ENCODE data around the gene PLA2G2C.
"Not testable (repeated sequence)": the region's sequence is repeated elsewhere in the genome, so short reads cannot be mapped to it uniquely, and the experiment has no call there.

The PLA2G2C gene

GRCh38 chr1:20130518-20130917 is 55.8 kb downstream of the PLA2G2C start:
- DNase-seq (ENCODE audit: low spot score) = not testable (repeated sequence)

- DNase-seq (ENCODE audit: low spot score) = no peak
Observed at GRCh38 chr1:20126806-20127440, 59.4 kb downstream of the PLA2G2C start.

GRCh38 chr1:20126041-20126805 is 60.1 kb downstream of the PLA2G2C start:
- no peak for DNase-seq (ENCODE audit: low spot score)

- DNase-seq (ENCODE audit: low spot score) = no peak
Observed at GRCh38 chr1:20125100-20125499, 61.2 kb downstream of the PLA2G2C start.

- no peak for DNase-seq (ENCODE audit: low spot score)
Observed at GRCh38 chr1:20124456-20125057, 61.8 kb downstream of the PLA2G2C start.

GRCh38 chr1:20123722-20124455 is 62.4 kb downstream of the PLA2G2C start:
- no peak for DNase-seq (ENCODE audit: low spot score)

GRCh38 chr1:20120796-20121195 is 65.5 kb downstream of the PLA2G2C start:
- no peak for DNase-seq (ENCODE audit: low spot score)

- no peak for DNase-seq (ENCODE audit: low spot score)
Observed at GRCh38 chr1:20119347-20119746, 67.0 kb downstream of the PLA2G2C start, which contains the start of gene PLA2G2D. Gene PLA2G2D, minus strand, starts transcription at chr1:20119536. Its CDS starts 38 bp downstream, at chr1:20119498.

GRCh38 chr1:20117236-20117635 is 69.1 kb downstream of the PLA2G2C start:
- no peak for DNase-seq (ENCODE audit: low spot score)

GRCh38 chr1:20115916-20116315 is 70.4 kb downstream of the PLA2G2C start:
- DNase-seq (ENCODE audit: low spot score) = no peak

GRCh38 chr1:20115479-20115878 is 70.8 kb downstream of the PLA2G2C start:
- no peak for DNase-seq (ENCODE audit: low spot score)

- no peak for DNase-seq (ENCODE audit: low spot score)
Observed at GRCh38 chr1:20114021-20114648, 72.2 kb downstream of the PLA2G2C start.
